Measurements from ENCODE around the gene TAF10. TPM values are rescaled to one million over a fixed set of nuclear protein-coding genes. Genes with fewer than 3 reads are reported as not detected.
A peak's percentile ranks its signal among the peaks of the same experiment; 100 is the strongest.

The TAF10 gene
- total RNA-seq, 1 donor from 2014 or later, result 79.4 TPM

GRCh38 chr11:6568191-6568918 lies 43.7 kb downstream of the TAF10 start:
- DNase-seq (ENCODE audit: low spot score), result peak; percentile 65
- ATAC-seq, result no peak

GRCh38 chr11:6567371-6567745 lies 44.7 kb downstream of the TAF10 start:
- intact Hi-C loops (cut with DNase I), result no loop called here
- ATAC-seq (no peak), DNase-seq (ENCODE audit: low spot score) (no peak)

More at GRCh38 chr11:6568191-6568918, 43.7 kb downstream of the TAF10 start:
- intact Hi-C loops (cut with DNase I), result no loop called here

GRCh38 chr11:6566704-6567370 lies 45.2 kb downstream of the TAF10 start:
- no peak for DNase-seq (ENCODE audit: low spot score)
- no peak for ATAC-seq
- intact Hi-C loops (cut with DNase I), result no loop called here

- DNase-seq (ENCODE audit: low spot score) (no peak), ATAC-seq (no peak)
- intact Hi-C loops (cut with DNase I), result no loop called here
Observed at GRCh38 chr11:6565988-6566703, 45.9 kb downstream of the TAF10 start.

DNA sequence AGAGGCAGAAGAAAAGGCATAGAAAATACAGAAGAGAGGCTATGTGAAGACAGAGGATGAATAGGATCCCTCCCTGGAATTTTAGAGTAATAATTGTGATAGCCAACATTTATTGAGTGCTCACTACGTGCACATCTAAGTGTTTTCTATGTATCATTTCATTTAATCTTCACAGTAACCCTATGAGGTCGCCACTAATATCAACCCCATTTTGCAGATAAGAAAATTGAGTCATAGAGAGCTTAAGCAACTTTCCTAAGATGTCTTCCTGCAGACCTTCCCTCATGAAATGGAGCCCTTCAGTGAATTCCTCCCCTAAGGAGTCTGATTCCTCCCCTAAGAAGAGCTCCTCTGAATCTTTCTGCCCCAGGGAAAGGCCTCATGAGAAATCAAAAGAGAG lies 46.7 kb downstream of the TAF10 start:
- no peak for DNase-seq (ENCODE audit: low spot score)
- no peak for ATAC-seq
- intact Hi-C loops (cut with DNase I), result no loop called here

DNA sequence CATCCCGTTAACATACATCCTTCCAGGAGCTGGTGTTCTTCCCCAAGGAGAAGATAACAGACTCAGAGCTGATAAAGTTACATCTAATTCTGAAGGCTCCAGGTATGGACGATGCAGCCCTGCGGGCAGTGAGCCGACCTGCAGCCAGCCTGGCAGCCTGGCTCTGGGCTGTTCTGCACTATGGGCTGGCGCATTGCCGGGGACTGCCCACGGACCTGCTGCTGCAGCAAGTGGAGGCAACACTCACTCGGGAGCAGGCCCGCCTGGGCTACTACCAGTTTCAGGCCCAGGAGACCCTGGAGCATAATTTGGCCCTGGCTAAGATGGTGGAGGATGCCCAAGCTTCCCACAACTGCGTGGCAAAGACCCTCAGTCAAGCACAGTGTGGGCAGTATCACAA lies 48.3 kb downstream of the TAF10 start:
- DNase-seq (ENCODE audit: low spot score) (no peak), ATAC-seq (no peak)
- intact Hi-C loops (cut with DNase I), result no loop called here

DNA sequence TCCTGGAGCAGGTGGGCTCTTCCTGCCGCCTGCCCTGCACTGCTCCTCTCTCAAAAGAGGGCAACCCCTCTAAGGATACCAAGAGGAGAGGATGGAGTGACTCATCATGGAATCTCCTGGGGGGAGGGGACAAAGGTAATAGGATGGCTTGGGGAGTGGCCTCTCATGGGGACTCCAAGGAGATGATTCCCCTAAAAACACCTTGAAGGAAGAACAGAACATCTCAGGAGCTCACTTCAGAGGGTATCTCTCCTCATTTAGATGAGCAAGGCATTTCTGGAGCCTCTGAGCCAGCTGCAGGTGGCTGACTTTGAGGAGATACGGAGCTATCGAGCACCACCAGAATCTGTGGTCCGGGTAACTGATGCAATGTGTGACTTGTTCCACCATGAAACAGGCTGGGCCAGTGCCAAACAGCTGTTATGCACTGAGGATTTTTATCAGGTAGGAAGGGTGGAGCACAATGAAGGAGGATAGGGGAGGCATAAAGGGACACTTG lies 48.8 kb downstream of the TAF10 start:
- no peak for ATAC-seq
- intact Hi-C loops (cut with DNase I), result no loop called here

GRCh38 chr11:6561288-6561687 lies 50.7 kb downstream of the TAF10 start:
- no peak for DNase-seq (ENCODE audit: low spot score)
- intact Hi-C loops (cut with DNase I), result no loop called here
- no peak for ATAC-seq

More for the DNA sequence above, 48.8 kb downstream of the TAF10 start:
- DNase-seq (ENCODE audit: low spot score), result no peak

Other genes with a start within 250 kb of the TAF10 start
- gene SMPD1, start 221.7 kb downstream of the TAF10 start, total RNA-seq, result 32.3 TPM
- 65.5 TPM for gene APBB1, start 193.1 kb downstream of the TAF10 start, total RNA-seq
- gene HPX, start 171.2 kb downstream of the TAF10 start, total RNA-seq, result 2.8 TPM
- 24.6 TPM for gene TRIM3, start 138.3 kb downstream of the TAF10 start, total RNA-seq
- 35.0 TPM for gene ARFIP2, start 130.9 kb downstream of the TAF10 start, total RNA-seq
- 51.5 TPM for gene TIMM10B, start 130.7 kb downstream of the TAF10 start, total RNA-seq
- gene DNHD1, start 114.9 kb downstream of the TAF10 start, total RNA-seq, result 33.1 TPM
- gene RRP8, start 8.6 kb downstream of the TAF10 start, total RNA-seq, result 20.9 TPM
- 208 TPM for gene ILK, start 8.4 kb downstream of the TAF10 start, total RNA-seq
- gene TPP1, start 7.2 kb upstream of the TAF10 start, total RNA-seq, result 100 TPM
- gene DCHS1, start 43.6 kb upstream of the TAF10 start, total RNA-seq, result 22.7 TPM
- 25.5 TPM for gene MRPL17, start 71.1 kb upstream of the TAF10 start, total RNA-seq
- not detected for gene OR2AG2, start 159.8 kb upstream of the TAF10 start, total RNA-seq
- gene OR2AG1, start 170.8 kb upstream of the TAF10 start, total RNA-seq, result not detected
- 0.18 TPM for gene OR6A2, start 187.5 kb upstream of the TAF10 start, total RNA-seq
- not detected for gene OR10A5, start 233.5 kb upstream of the TAF10 start, total RNA-seq

Measured in sciatic nerve (tissue), 2 donors.